Transverse colon (tissue), 3 donors: ENCODE data around the gene CD8A.
"Not testable (repeated sequence)": the region's sequence is repeated elsewhere in the genome, so short reads cannot be mapped to it uniquely, and the experiment has no call there.

ENCODE experiments used
- POLR2A ChIP-seq: fragments of 450-650 bp; IDR thresholded peaks from one replicate; pipeline ENCODE4 v1.6.1; 2016; ENCODE audit warnings: antibody characterized with exemption, mild to moderate bottlenecking, moderate library complexity
- TF ChIP-seq, protein P1 (sequence below), 5 experiments: fragments of 200-600 bp in 3 of 5; fragments of 450-650 bp in 2 of 5; sonication (generic) in 3 of 5; IDR thresholded peaks; 1 replicate in 2 of 5; 2 replicates in 3 of 5; pipeline ENCODE4 v1.5.1; 2016 to 2017; ENCODE audit warnings: antibody characterized with exemption in 5 of 5, inconsistent platforms in 3 of 5, mild to moderate bottlenecking in 2 of 5, moderate library complexity in 1 of 5

DNA sequence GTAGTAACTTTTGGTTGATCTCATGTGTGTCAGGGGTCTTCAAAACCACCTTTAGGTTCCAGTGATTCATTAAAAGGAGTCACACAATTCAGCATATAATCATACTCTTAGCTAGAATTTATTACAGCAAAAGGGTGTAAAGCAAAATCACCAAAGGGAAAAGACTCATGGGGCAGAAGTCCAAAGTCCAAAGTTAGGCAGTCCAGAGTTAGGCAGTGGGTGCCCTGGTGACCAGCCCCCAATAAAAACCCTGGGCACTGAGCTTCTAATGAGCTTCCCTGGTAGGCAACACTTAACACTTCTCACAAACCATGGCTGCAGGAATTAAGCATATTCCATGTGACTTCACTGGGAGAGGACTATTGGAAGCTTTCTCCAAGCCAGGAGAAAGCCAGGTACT is 51.2 kb downstream of the CD8A start:
- TF ChIP-seq, protein P1, sequence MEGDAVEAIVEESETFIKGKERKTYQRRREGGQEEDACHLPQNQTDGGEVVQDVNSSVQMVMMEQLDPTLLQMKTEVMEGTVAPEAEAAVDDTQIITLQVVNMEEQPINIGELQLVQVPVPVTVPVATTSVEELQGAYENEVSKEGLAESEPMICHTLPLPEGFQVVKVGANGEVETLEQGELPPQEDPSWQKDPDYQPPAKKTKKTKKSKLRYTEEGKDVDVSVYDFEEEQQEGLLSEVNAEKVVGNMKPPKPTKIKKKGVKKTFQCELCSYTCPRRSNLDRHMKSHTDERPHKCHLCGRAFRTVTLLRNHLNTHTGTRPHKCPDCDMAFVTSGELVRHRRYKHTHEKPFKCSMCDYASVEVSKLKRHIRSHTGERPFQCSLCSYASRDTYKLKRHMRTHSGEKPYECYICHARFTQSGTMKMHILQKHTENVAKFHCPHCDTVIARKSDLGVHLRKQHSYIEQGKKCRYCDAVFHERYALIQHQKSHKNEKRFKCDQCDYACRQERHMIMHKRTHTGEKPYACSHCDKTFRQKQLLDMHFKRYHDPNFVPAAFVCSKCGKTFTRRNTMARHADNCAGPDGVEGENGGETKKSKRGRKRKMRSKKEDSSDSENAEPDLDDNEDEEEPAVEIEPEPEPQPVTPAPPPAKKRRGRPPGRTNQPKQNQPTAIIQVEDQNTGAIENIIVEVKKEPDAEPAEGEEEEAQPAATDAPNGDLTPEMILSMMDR (IDR thresholded peaks at IDR 0.05) = not testable (repeated sequence)
- not testable (repeated sequence) for TF ChIP-seq POLR2A
